ENCODE measurements around the gene ME3.

The ME3 gene

GRCh38 chr11:86695373-86695772 lies 23.0 kb upstream of the ME3 start:
- no peak overlapping the region for H3K4me3 ChIP-seq (ENCODE audit: low read depth, low read length)
- DNase-seq (ENCODE audit: low read depth) = peak; percentile 59

- no peak overlapping the region for H3K4me3 ChIP-seq (ENCODE audit: low read depth, low read length)
- DNase-seq (ENCODE audit: low read depth) = no peak
Measured at GRCh38 chr11:86693518-86693917, 21.1 kb upstream of the ME3 start.

GRCh38 chr11:86692746-86693145 lies 20.3 kb upstream of the ME3 start:
- DNase-seq (ENCODE audit: low read depth) = no peak
- no peak overlapping the region for H3K4me3 ChIP-seq (ENCODE audit: low read depth, low read length)

GRCh38 chr11:86692317-86692716 lies 19.9 kb upstream of the ME3 start:
- no peak for DNase-seq (ENCODE audit: low read depth)
- H3K4me3 ChIP-seq (ENCODE audit: low read depth, low read length) = no peak overlapping the region

GRCh38 chr11:86688398-86689179 lies 16.2 kb upstream of the ME3 start:
- no peak overlapping the region for H3K4me3 ChIP-seq (ENCODE audit: low read depth, low read length)
- DNase-seq (ENCODE audit: low read depth) = no peak

GRCh38 chr11:86687185-86687778 lies 14.9 kb upstream of the ME3 start:
- DNase-seq (ENCODE audit: low read depth) = no peak
- H3K4me3 ChIP-seq (ENCODE audit: low read depth, low read length) = no peak overlapping the region

- DNase-seq (ENCODE audit: low read depth) = no peak
- no peak overlapping the region for H3K4me3 ChIP-seq (ENCODE audit: low read depth, low read length)
Measured at GRCh38 chr11:86686531-86686930, 14.1 kb upstream of the ME3 start.

- H3K4me3 ChIP-seq (ENCODE audit: low read depth, low read length) = no peak overlapping the region
- DNase-seq (ENCODE audit: low read depth) = no peak
Measured at GRCh38 chr11:86681483-86681756, 9.0 kb upstream of the ME3 start.

- no peak for DNase-seq (ENCODE audit: low read depth)
- no peak overlapping the region for H3K4me3 ChIP-seq (ENCODE audit: low read depth, low read length)
Measured at GRCh38 chr11:86680716-86681482, 8.5 kb upstream of the ME3 start.

- no peak for DNase-seq (ENCODE audit: low read depth)
- H3K4me3 ChIP-seq (ENCODE audit: low read depth, low read length) = no peak overlapping the region
Measured at GRCh38 chr11:86678823-86679222, 6.4 kb upstream of the ME3 start.

GRCh38 chr11:86678296-86678695 lies 5.9 kb upstream of the ME3 start:
- H3K4me3 ChIP-seq (ENCODE audit: low read depth, low read length) = no peak overlapping the region
- DNase-seq (ENCODE audit: low read depth) = no peak

GRCh38 chr11:86676533-86677154 lies 4.2 kb upstream of the ME3 start:
- no peak for DNase-seq (ENCODE audit: low read depth)

GRCh38 chr11:86676010-86676409 lies 3.6 kb upstream of the ME3 start:
- no peak for DNase-seq (ENCODE audit: low read depth)
- H3K4me3 ChIP-seq (ENCODE audit: low read depth, low read length) = no peak overlapping the region

More at GRCh38 chr11:86676533-86677154, 4.2 kb upstream of the ME3 start:
- H3K4me3 ChIP-seq (ENCODE audit: low read depth, low read length) = no peak overlapping the region

- H3K4me3 ChIP-seq (ENCODE audit: low read depth, low read length) = no peak overlapping the region
- no peak for DNase-seq (ENCODE audit: low read depth)
Measured at GRCh38 chr11:86675017-86675416, 2.6 kb upstream of the ME3 start.

GRCh38 chr11:86673872-86674750 lies 1.7 kb upstream of the ME3 start:
- no peak overlapping the region for H3K4me3 ChIP-seq (ENCODE audit: low read depth, low read length)
- DNase-seq (ENCODE audit: low read depth) = no peak

- H3K4me3 ChIP-seq (ENCODE audit: low read depth, low read length) = no peak overlapping the region
- DNase-seq (ENCODE audit: low read depth) = no peak
Measured at GRCh38 chr11:86673055-86673843, 833 bp upstream of the ME3 start.

GRCh38 chr11:86671531-86672006 lies 847 bp downstream of the ME3 start:
- H3K4me3 ChIP-seq (ENCODE audit: low read depth, low read length) = peak overlapping the region; percentile 67
- DNase-seq (ENCODE audit: low read depth) = no peak

- peak overlapping the region; percentile 67 for H3K4me3 ChIP-seq (ENCODE audit: low read depth, low read length)
- DNase-seq (ENCODE audit: low read depth) = no peak
Measured at GRCh38 chr11:86670911-86671310, 1.5 kb downstream of the ME3 start.

Measured in skeletal muscle cell (primary cell).